SK-N-MC (cell line): ENCODE measurements around the gene SMCO4.

ENCODE experiments used
- EZH2 ChIP-seq: fragments of 200-600 bp; sonication (generic); IDR thresholded peaks from one replicate; pipeline ENCODE4 v1.6.1; 2017; ENCODE audit warnings: antibody characterized with exemption
- POLR2AphosphoS5 ChIP-seq: IDR thresholded peaks from 2 replicates; pipeline ENCODE4 v1.6.1; 2012; ENCODE audit warnings: mild to moderate bottlenecking, low read depth, low read length, borderline replicate concordance

- TF ChIP-seq POLR2AphosphoS5 (no peak), EZH2 (no peak)
These were observed 14.9 kb downstream of the SMCO4 start for GRCh38 chr11:93528252-93528651.
